Right lobe of liver (tissue), 4 donors: ENCODE data around the gene NPRL2.

Experiments used
- CTCF ChIP-seq, 4 donors: fragments of 200-600 bp in 3 of 4; fragments of 450-650 bp in 1 of 4; IDR thresholded peaks; one replicate each; pipeline versions ENCODE4 v1.5.1 to v1.8.0; 2016 to 2022; ENCODE audit warnings: antibody characterized with exemption in 4 of 4, mild to moderate bottlenecking in 2 of 4
- POLR2A ChIP-seq: fragments of 450-650 bp; IDR thresholded peaks from one replicate; pipeline ENCODE4 v1.6.1; 2017; ENCODE audit warnings: antibody characterized with exemption, mild to moderate bottlenecking
- donor health status: DM: no; HTN: no; CAD: no.
- donor health status: DM: no; HTN: no; CAD: no.
- donor health status: DM: no; HTN: yes; CAD: no.

GRCh38 chr3:50327943-50328691 is 22.5 kb downstream of the NPRL2 start, which contains the start of gene TUSC2:
- no peak for TF ChIP-seq CTCF (IDR thresholded peaks at IDR 0.05)
- TF ChIP-seq POLR2A: peak; percentile 68
